ENCODE data around the gene FAM151A. TPM values are rescaled to one million over a fixed set of nuclear protein-coding genes. Genes with fewer than 3 reads are reported as not detected.

Gene FAM151A
- total RNA-seq, 1 donor from 2014 or later, result not detected

DNA sequence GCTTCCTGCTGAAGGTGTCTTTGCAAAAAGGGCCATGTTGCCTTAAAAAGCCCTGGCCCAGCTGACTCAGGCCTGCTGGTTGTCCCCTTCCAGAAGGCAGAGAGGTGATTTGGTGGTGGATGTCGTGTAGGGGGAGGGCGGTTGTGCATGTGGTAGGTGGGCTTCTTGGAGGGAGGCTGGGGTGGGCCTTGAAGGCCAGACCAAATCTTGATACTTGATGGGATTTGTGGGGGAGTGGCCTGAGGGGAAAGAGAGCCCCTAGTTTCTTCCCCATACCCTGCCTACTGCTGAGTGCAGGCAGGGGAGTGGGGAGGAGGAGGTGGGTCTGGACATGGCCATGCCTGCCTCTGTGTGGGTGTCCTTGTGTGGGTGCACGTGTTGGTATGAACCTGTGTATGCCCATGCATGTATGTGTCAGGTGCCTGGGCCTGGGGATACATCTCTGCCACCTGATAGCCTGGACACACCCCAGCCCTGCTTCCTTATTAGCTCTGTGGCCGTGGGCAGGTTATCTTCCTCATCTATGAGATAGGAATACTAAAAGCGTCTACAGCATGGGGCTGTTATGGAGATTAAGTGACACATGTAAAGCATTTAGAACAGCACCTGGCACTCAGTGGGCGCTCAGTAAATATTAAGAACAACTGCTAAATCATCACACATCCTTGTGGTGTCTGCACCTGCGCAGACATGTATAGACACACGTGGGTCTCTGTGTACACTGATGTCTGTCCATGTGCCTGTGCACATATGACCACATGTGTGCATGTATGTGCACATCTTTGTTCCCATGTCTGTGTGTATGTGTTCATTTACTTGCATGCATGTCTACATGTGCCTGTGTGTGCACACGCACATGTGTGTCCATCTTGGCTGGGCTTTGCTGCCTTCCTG lies 17.0 kb downstream of the FAM151A start:
- DNase-seq (ENCODE audit: low spot score in 2 of 2) (no peak), FAIRE-seq (no peak)

DNA sequence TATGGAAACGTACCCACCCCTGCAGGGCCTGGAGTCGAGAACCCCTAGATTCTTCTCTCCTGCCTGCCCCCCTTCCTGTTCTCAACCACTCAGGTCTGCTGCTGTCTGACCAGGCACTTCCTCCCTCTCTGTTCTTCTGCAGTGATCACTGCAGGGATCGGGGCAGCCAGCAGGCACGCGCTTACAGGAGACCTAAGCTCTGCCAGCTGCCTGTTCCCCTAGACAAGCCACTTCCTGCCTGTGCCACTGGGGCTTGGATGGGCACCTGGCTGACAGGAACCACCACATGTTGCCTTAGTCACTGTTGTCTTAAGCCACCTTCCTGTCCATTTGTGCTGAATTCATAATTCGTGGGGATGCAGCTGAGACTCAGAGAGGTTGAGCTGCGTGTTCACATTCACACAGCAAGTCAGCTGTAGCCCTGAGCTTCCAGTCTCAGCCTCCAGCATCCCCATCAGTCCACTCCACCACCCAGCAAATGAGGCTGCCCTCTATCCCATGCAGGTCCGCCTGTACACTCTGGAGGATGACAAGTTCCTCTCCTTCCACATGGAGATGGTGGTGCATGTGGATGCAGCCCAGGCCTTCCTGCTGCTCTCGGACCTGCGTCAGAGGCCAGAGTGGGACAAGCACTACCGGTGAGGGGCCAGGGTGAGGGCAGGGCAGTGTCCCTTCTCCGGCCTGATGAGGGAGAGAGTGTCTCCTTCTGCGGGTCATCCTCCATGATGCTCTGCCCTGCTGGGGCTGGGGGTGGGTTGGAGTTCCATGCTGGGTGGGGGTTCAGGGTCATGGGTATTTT lies 18.6 kb downstream of the FAM151A start:
- FAIRE-seq (no peak), DNase-seq (ENCODE audit: low spot score in 2 of 2) (no peak)

DNA sequence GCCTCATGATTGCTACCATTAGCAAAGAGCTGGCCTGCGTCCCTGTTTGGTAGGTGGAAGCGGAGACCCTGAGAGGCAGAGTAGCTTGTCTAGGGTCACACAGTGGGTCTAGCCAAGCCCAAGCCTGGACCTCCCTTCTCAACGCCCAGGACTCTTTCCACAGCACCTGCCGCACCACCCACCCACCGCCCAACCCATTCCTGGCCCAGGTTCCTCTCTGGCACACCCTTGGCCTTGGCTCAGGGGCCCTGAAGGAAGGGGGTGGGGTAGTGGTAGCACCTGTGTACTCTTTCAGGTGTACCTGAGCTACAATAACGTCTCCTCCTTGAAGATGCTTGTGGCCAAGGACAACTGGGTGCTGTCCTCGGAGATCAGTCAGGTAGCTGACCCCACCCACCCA lies 19.3 kb downstream of the FAM151A start:
- DNase-seq (ENCODE audit: low spot score in 2 of 2) (no peak), FAIRE-seq (no peak)

DNA sequence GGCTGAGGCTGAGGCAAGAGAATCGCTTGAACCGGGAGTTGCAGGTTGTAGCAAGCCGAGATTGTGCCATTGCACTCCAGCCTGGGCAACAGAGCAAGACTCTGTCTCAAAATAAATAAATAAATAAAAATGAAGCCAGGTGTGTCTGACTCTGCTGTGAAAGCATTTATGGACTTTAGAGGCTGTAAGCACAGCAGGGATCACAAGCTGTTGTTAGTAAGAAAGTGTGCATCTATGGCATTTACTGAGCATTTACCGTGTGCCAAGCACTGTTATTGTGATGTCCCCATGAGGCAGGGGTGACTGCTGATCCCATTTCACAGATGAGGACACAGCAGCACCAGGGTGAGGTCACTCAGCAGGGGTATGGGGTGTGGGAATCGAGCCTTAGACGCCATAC lies 20.1 kb downstream of the FAM151A start:
- FAIRE-seq (no peak), DNase-seq (ENCODE audit: low spot score in 2 of 2) (no peak)

DNA sequence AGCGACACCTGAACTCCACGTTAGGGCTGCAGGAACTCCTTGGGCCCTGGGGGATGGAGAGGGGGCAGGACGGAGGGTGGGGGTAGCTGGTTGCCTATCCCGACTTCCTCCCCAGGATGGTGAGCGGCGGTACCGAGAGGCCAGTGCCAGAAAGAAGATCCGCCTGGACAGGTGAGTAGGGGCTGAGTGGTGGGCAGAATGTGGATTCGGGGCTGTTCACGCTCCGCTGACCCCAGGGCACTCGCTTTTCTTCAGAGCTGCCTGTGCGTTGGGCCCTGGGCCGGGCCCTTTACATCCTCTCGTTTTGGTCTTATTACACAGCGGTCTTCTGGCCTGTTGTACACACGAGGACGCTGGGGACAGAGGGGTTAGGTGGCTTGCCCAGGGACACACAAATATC lies 20.8 kb downstream of the FAM151A start:
- no peak for FAIRE-seq
- no peak for DNase-seq (ENCODE audit: low spot score in 2 of 2)

DNA sequence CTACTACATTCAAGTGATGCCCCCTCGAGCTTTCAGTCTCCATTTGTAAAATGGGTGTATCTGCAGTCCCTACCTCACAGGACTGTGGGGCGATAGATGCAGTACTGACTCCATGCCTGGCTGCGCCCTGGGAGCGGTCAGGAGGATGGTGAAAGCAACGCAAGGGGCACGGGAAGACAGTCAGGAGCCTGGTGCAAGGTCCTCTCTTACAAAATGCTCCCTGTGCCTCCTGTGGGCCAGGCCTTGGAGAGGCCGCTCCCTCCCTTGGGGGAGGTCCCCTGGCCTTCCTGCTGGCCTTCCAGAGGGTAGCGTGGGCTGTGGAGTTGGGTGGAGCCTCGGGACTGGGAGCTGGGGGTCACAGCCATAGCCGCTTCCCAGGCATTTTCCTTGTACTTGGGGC lies 21.6 kb downstream of the FAM151A start:
- FAIRE-seq (no peak), DNase-seq (ENCODE audit: low spot score in 2 of 2) (no peak)

DNA sequence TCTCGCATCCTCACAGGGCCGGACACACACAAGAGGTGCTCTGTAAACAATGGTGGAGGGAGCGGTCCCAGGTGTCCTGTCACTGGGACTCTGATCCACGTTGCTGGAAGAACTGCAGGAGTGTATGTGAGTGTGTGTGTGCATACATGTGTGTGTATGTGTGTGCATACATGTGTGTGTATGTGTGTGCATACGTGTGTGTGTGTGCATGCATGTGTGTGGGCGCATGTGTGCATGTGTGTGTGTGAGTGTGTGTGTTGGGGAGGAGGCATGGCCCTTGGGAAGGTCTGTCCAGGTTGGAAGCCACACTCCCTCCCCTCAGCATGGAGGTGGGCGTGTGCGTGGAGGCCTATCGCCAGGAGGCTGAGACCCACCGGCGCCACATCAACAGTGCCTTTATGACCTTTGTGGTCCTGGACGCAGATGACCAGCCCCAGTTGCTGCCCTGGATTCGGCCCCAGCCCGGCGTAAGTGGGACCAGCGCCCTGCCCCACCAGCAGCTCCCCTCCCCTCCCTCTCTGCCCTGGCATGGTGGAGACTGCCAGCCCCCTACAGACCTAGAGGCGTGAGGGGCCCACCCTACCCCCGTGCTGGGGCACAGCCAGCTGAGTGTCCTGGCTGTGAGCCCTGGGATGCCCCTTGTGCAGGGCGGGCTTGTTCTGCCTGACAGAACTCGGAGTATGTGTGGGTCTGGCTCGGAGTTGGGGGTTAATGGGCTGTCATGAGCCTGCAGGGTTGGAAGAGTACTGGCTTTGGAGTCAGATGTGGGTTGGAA lies 22.2 kb downstream of the FAM151A start:
- DNase-seq (ENCODE audit: low spot score in 2 of 2), result no peak
- FAIRE-seq, result no peak

DNA sequence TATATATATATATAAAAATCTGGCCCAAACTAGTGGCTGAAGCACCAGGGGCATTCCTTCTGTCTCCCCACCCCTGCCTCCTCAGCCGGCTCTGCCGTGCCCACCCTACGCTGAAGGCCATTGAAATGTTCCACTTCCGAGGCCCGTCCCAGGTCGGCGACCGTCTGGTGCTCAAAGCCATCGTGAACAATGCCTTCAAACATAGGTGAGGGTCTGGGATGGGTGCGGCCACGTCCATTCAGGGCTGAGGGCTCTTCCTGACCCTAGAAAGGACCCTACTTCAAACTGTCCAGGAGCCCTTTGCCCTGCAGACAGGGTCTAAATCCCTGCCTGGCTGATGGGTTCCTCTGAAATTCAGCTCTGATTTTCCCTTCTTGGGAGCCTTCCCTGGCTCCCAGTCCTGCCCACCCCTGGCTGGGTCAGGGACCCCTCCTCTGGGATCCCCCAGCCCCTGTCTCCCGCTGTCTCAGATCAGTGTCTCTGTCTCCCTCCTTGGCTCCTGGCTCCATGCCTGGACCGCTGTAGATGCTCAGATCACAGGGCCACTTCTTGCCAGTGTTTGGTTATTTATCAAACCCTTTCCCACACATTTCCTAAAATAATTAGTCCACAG lies 24.0 kb downstream of the FAM151A start:
- FAIRE-seq, result no peak
- no peak for DNase-seq (ENCODE audit: low spot score in 2 of 2)

DNA sequence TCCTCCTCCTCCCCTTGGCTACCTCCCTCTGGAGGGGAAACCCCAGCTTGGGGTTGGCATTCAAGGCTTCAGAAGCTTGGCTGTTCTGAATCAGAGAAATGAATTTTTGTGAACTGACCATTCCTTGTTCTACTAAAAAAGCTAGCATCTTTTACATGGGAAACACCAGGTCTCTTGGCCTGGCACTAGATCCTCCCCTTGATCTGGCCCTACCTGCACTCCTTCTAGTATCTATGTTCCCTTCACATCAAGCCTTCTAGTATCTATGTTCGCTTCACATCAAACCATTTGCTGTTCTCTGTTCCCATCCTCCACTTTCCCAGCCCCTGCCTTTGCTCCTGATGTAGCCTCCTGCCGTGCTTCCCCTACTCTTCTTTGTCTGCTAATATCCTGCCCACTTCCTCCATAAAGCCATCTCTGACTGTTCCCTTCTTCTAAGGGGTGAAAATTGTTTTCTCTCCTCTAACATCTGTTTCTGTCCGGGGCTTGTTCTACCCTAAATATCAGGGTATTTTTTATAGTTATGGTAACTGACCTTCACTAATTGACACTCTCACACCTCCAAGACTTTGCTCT lies 25.8 kb downstream of the FAM151A start:
- DNase-seq (ENCODE audit: low spot score in 2 of 2), result no peak
- FAIRE-seq, result no peak

DNA sequence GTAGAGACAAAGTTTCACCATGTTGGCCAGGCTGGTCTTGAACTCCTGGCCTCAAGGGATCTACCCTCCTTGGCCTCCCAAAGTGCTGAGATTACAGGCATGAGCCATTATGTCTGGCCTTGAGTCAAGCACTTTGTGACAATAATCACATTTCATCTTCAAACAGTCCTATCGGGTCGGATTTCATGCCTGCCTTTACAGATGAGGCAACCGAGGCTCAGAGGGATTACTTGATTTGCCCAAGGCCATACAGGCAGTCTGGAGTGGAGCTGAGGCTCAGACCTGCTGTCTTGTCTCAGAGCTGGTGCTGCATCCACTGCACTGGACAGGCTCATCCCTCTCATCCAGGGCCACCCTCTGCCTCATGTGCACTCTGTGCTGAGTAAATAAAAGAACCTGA lies 26.6 kb downstream of the FAM151A start:
- no peak for FAIRE-seq
- DNase-seq (ENCODE audit: low spot score in 2 of 2), result no peak

DNA sequence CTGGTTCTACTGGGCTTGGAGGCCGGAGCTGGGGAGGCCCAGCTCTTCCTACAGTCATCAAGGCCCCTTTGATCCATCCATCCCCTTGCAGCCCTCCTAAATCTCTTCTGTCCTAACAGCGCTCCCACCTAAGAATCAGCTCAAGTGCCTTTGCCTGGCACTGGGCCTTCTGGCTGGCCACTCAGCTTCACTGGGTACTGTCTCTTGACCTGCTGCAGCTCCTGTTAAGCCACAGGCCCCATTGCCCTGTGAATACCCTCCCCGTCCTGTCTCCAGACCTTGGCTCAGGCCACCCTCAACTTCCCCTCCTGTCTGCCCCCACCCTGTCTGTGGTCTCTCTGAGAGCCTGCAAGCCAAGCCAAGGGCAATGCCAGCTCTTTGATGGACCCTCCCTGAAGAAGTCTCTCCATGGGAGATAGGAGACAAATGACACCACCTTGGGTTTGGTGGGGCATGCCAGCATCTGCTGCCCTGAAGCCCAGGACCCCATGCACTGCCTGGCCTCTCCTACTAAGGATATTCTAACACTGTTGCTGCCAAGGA lies 27.3 kb downstream of the FAM151A start:
- FAIRE-seq (no peak), DNase-seq (ENCODE audit: low spot score in 2 of 2) (no peak)

DNA sequence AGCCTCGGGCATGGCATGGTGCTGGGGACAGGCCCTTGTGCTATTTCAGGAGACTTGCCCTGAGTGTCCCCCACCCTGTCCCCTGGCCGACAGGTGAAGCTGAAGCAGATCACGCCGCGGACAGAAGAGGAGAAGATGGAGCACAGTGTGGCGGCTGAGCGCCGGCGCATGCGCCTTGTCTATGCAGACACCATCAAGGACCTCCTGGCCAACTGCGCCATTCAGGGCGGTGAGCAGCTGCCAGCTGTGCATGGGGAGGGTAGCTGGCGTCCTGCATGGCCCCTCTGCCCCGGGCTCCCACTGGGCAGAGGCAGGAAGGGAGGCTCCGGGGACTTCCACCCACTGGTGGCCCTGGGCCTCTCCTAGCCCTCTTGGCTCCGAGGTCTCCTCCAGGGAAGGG lies 28.9 kb downstream of the FAM151A start:
- FAIRE-seq, result no peak
- DNase-seq (ENCODE audit: low spot score in 2 of 2), result no peak

DNA sequence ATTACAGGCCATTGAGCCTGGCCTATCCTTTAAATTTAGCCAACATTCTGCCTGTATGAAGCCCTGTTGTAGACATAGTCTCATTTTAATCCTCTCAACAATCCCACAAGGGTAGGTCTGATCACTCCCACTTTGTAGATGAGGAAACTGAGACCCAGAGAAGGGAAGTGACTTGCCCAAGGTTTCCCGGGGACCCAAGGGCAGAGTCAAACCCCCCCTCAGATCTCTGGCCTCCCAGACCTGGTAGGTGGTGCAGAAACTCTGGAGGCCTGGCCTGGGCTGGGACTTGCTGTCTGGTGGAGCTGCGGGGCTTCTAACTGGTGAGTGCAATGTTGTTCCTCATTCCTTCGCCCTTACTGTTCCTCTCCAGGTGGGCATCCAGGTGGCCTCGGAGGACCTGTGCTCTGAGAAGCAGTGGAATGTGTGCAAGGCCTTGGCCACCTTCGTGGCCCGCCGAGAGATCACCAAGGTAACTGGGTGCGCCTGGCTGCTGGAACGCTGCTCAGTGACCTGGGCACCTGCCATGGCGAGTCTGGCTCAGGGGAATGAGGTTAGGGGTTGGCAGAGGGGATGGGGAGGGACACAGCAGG lies 29.7 kb downstream of the FAM151A start:
- FAIRE-seq (no peak), DNase-seq (ENCODE audit: low spot score in 2 of 2) (no peak)

DNA sequence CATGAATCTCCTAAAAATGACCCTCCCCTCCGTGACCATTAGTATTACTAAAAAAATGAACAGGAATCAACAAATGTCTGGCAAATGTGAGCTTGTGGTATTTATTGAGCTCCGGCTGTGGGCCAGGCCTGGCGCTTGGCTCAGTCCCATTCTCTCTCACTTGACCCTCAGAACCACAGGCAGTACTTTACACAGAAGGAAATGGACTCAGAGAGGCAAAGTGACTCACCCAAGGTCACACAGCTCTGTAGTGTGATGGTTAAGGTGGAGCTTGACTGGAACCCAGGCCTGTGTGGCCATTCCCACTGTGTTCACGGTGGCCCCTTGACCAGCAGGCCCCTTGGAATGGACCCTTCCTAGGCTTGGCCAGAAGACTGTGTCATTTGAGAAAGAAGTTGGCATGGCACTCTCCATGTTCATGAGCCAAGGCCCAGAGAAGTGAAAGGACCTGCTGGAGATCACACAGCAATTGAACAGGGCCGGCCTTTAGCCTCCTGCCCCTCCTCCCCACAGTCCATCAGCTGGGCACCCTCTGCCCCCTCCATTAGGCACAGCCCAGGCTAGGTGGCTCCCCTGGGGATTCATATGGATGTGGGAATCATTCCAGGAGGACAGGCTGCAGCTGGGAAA lies 32.1 kb downstream of the FAM151A start:
- no peak for FAIRE-seq
- DNase-seq (ENCODE audit: low spot score in 2 of 2), result no peak

DNA sequence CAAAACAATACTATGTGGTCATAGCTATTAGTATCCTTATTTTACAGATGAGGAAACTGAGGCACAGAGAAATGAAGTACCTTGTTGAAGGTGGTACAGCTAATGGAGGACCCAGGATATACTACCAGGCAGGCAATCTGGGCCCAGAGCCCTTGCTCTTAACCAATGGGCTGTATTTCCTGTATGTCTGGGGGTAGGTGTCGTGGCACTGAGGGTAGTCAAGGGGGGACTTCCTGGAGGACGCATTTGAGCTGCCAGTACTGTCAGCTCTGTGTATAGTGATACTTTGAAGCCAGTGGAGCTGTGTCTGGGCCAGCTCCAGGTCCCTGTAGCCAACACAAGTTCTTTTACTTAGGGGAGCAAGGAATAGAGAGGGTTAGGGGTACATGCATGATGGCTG lies 34.9 kb downstream of the FAM151A start:
- DNase-seq (ENCODE audit: low spot score in 2 of 2), result no peak

DNA sequence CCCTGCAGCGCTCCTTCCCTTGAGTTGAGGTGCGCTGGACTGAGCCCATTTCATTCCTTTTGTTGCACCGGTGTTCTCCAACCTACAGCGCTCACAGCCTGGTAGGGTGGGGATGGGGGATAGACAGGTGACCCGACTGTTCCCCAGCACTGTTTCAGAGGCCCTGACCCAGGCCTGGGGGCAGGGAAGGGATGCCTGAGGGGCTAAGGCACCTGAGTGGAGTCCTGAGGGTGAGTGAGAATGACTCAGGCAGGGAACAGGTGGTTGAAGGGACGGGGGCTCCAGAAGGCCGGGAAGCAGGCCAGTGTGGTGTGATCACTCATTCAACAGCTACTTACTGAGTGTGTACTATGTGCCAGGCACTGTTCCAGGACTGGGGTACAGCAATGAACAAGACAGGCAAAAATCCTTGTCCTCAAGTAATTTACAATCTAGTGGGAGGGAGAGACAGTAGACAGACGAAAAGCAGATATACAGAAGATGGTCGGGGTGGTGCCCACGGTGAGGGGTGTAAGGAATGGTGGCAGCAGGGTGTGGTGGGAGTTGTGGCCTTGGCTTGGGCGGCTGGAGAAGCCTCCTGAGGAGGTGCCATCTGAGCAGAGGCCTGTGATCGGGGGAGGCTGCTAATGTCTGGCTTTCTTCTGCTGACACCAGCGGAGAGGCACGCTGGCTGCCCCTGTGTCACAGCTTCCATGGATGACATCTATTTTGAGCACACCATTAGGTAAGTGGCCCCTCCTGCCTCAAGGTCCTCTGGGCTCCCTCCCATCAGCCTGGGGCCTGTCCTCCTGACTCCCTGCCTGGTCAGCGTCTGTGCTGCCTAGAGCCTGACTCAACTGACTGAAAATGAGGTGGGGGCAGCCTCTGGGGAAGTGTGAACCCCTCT lies 37.9 kb downstream of the FAM151A start:
- FAIRE-seq (no peak), DNase-seq (ENCODE audit: low spot score in 2 of 2) (no peak)

More for the DNA sequence above, 34.9 kb downstream of the FAM151A start:
- FAIRE-seq, result no peak

DNA sequence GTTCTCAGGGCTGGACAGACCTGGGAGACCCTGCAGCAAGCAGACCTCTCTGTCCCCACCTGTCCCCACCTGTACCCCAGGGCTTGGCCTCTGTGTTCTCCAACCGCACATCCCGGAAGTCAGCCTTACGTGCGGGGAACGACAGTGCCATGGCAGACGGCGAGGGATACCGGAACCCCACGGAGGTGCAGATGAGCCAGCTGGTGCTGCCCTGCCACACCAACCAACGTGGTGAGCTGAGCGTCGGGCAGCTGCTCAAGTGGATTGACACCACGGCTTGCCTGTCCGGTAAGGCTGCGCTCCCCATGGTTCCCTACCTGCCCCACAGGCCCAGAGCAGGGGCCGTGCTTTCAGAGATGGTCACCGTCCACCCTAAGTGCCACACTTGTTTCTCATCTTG lies 38.8 kb downstream of the FAM151A start:
- no peak for FAIRE-seq
- no peak for DNase-seq (ENCODE audit: low spot score in 2 of 2)

DNA sequence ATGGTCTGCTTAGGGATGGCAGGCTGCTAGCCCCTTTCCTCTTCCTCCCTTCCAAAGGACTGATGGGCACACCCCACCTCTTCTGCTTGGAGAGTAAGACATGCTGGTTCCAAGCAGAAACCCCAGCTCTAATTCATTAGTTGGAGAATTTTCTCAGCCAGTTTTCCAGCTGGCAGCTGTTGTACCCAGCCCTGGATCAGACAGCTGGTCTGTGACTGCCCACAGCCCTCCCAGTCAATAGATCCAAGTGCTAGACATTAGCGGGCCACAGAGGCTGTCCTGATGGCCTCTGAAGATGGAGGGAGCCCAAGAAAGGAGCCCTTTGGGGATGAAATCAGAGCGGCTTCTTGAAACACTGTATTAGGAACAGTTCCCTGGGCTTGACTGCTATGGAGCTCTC lies 39.5 kb downstream of the FAM151A start:
- FAIRE-seq (no peak), DNase-seq (ENCODE audit: low spot score in 2 of 2) (peak in 1 of 2 donors; percentile 39)
